HepG2 (cell line): ENCODE measurements around the gene STYXL1. TPM values are rescaled to one million over a fixed set of nuclear protein-coding genes. Genes with fewer than 3 reads are reported as not detected.

Source experiments
- ARNT2 ChIP-seq: sonication (generic); formaldehyde crosslinking; IDR thresholded peaks from 2 replicates; pipeline ENCODE4 v1.8.0; 2022; ENCODE audit warnings: mild to moderate bottlenecking, low read depth, missing genetic modification reagents, moderate library complexity
- ATM ChIP-seq: fragments of 450-650 bp; IDR thresholded peaks from 2 replicates; pipeline ENCODE4 v1.7.1; 2017; ENCODE audit warnings: mild to moderate bottlenecking, borderline replicate concordance
- KMT2A ChIP-seq: sonication (generic); formaldehyde crosslinking; IDR thresholded peaks from 2 replicates; pipeline ENCODE4 v1.4.0; 2020; ENCODE audit warnings: missing genetic modification reagents
- MED8 ChIP-seq: sonication (generic); formaldehyde crosslinking; IDR thresholded peaks from 2 replicates; pipeline ENCODE4 v1.8.1; 2023; ENCODE audit warnings: mild to moderate bottlenecking, missing genetic modification reagents; ENCODE audit not compliant: insufficient replicate concordance
- MIER2 ChIP-seq: IDR thresholded peaks from 2 replicates; pipeline ENCODE4 v1.6.1; 2016; ENCODE audit warnings: missing biosample characterization, missing genetic modification reagents
- POLR2AphosphoS5 ChIP-seq: IDR thresholded peaks from 2 replicates; pipeline ENCODE4 v1.6.1; 2012; ENCODE audit warnings: low read depth, low read length
- PPARG ChIP-seq: conservative IDR thresholded peaks from 2 replicates; pipeline ENCODE4 v1.6.1; 2016; ENCODE audit warnings: missing biosample characterization, missing genetic modification reagents
- SMARCC2 ChIP-seq: fragments of 450-650 bp; IDR thresholded peaks from 2 replicates; pipeline ENCODE4 v1.6.1; 2017; ENCODE audit warnings: antibody characterized with exemption, mild to moderate bottlenecking
- ZMYM2 ChIP-seq: sonication (generic); formaldehyde crosslinking; IDR thresholded peaks from 2 replicates; pipeline ENCODE4 v1.8.0; 2022; ENCODE audit warnings: mild to moderate bottlenecking, missing genetic modification reagents
- ZNF160 ChIP-seq: sonication (generic); formaldehyde crosslinking; IDR thresholded peaks from 2 replicates; pipeline ENCODE4 v1.8.0; 2022; ENCODE audit warnings: mild to moderate bottlenecking, inconsistent platforms, missing genetic modification reagents
- ZNF224 ChIP-seq: sonication (generic); formaldehyde crosslinking; IDR thresholded peaks from 2 replicates; pipeline ENCODE4 v1.5.0; 2020; ENCODE audit warnings: mild to moderate bottlenecking, missing genetic modification reagents
- ZNF850 ChIP-seq: sonication (generic); formaldehyde crosslinking; conservative IDR thresholded peaks from 2 replicates; pipeline ENCODE4 v1.9.0; 2021; ENCODE audit warnings: mild to moderate bottlenecking, missing genetic modification reagents
- polyA plus RNA-seq, 8 experiments: library from polyadenylated mRNA; depleted of rRNA in 3 of 8; stranded (reverse) in 7 of 8; unstranded in 1 of 8; fragments of >200 nt; fragmentation: Illumina TruSeq in 4 of 8; extraction: Trizol in 4 of 8; gene quantifications; 2 replicates each; pipeline versions ENCODE4 v1.2.1 to v1.2.3, GENCODE V29; 2011 to 2016; ENCODE audit warnings: low read depth in 4 of 8, missing spikeins in 1 of 8, mixed read lengths in 1 of 8; ENCODE audit not compliant: insufficient read depth in 1 of 8
- total RNA-seq, 5 experiments: library from RNA; depleted of rRNA; stranded (reverse); fragments of >200 nt; fragmentation: Illumina TruSeq; extraction: Trizol; gene quantifications; 2 replicates each; pipeline ENCODE4 v1.2.3, GENCODE V29; 2016; ENCODE audit warnings: low read depth in 1 of 5
- TF ChIP-seq, protein P1 (sequence below): sonication (generic); formaldehyde crosslinking; IDR thresholded peaks from 2 replicates; pipeline ENCODE4 v1.4.0; 2020; ENCODE audit warnings: mild to moderate bottlenecking, missing genetic modification reagents
- TF ChIP-seq, protein P2 (sequence below): sonication (generic); formaldehyde crosslinking; IDR thresholded peaks from 2 replicates; pipeline ENCODE4 v1.5.0; 2020; ENCODE audit warnings: missing genetic modification reagents, mild to moderate bottlenecking, borderline replicate concordance
- TF ChIP-seq, protein P3 (sequence below): sonication (generic); formaldehyde crosslinking; IDR thresholded peaks from 2 replicates; pipeline ENCODE4 v1.4.0; 2020; ENCODE audit warnings: low read depth, mild to moderate bottlenecking, missing genetic modification reagents
- TF ChIP-seq, protein P4 (sequence below): sonication (generic); formaldehyde crosslinking; conservative IDR thresholded peaks from 2 replicates; pipeline ENCODE4 v1.4.0; 2020; ENCODE audit warnings: missing genetic modification reagents

The STYXL1 gene
- total and polyA plus RNA-seq, 2 of the 13 experiments (the other 11 are each of a cell fraction or from before 2014, with no cell fraction given), result 23.9 to 38.3 TPM

DNA sequence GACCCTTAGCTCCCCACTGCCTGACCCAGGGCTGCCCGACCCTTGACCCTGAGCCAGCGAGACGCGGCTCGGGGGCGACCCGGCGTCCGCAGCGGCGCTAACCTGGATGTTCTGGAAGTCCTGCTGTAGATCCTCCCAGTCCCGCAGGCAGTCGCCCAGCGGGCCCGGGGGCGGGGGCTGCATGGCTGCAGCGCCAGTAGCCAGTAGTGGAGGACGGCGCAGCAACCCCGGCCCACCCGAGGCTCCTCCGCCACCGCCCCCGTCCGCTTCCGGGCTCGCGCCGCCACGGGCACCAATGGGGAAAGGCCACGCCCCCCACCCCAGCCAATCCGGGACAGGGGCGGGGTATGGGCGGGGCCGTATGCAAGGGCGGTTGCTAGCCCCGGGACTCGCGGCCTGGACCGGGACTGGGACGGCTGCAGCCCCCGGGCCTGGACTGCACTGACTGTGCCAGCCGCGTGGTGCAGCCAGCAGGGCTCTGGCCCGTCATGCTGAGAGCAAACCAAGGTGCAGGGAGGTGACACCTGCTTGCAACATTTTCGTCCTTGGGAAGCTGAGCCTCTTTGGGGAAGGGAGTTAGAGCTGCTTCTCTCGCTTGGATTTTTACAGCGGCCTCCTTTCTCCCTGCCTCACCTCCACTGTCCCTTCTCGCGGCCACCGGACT, 53.3 kb downstream of the STYXL1 start, which contains the start of gene TMEM120A (continued):
- TF ChIP-seq, protein P1, sequence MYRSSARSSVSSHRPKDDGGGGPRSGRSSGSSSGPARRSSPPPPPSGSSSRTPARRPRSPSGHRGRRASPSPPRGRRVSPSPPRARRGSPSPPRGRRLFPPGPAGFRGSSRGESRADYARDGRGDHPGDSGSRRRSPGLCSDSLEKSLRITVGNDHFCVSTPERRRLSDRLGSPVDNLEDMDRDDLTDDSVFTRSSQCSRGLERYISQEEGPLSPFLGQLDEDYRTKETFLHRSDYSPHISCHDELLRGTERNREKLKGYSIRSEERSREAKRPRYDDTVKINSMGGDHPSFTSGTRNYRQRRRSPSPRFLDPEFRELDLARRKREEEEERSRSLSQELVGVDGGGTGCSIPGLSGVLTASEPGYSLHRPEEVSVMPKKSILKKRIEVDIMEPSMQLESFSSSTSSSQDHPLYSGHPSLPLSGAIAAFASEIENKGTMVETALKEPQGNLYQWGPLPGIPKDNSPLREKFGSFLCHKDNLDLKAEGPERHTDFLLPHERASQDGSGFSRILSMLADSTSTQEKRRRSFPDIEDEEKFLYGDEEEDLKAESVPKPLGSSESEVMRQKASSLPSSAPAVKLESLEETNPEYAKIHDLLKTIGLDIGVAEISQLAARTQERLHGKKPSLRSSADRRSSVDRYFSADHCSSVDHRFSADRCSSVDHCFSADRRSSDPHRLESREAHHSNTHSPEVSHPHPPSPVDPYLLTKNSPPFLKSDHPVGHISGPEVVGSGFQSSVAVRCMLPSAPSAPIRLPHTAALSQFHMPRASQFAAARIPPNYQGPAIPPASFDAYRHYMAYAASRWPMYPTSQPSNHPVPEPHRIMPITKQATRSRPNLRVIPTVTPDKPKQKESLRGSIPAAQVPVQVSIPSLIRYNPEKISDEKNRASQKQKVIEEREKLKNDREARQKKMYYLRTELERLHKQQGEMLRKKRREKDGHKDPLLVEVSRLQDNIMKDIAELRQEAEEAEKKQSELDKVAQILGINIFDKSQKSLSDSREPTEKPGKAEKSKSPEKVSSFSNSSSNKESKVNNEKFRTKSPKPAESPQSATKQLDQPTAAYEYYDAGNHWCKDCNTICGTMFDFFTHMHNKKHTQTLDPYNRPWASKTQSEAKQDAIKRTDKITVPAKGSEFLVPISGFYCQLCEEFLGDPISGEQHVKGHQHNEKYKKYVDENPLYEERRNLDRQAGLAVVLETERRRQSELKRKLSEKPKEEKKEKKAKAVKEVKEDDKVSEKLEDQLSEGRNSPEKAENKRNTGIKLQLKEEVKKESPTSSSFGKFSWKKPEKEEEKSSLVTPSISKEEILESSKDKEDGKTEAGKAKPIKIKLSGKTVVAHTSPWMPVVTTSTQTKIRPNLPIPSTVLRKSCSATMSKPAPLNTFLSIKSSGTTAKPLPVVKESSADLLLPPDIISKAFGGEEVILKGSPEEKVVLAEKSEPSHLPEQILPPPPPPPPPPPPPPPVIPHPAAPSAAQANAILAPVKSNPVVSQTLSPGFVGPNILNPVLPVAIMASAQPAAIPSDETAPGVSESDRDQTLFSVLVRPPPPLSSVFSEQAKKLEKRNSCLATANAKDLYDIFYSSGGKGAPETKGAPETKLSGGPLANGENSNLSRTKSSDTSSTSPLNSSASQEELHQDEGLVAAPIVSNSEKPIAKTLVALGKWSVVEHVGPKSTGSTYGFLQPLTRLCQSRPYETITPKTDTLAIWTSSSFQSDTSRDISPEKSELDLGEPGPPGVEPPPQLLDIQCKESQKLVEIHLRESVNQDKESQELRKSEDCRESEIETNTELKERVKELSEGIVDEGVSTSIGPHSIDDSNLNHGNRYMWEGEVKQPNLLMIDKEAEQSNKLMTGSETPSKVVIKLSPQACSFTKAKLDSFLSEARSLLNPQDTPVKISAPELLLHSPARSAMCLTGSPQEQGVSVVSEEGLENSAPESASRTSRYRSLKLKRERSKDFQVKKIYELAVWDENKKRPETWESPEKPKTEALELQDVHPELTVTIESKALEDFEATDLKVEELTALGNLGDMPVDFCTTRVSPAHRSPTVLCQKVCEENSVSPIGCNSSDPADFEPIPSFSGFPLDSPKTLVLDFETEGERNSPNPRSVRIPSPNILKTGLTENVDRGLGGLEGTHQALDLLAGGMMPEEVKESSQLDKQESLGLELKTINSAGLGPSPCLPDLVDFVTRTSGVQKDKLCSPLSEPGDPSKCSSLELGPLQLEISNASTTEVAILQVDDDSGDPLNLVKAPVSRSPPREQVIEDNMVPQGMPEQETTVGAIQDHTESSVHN (CRISPR knock-in tag), result no peak
- TF ChIP-seq SMARCC2, result no peak
- TF ChIP-seq KMT2A (CRISPR knock-in tag), result 0 out of 2 replicates have a peak, but pooled peaks have one; percentile 17
- TF ChIP-seq ZMYM2 (CRISPR knock-in tag), result no peak
- TF ChIP-seq ATM, result no peak
- peak; percentile 36; the same call in 1 of the 2 replicates for TF ChIP-seq MIER2 (CRISPR knock-in tag)
- TF ChIP-seq ARNT2 (CRISPR knock-in tag), result peak; percentile 87
- TF ChIP-seq ZNF224 (CRISPR knock-in tag), result peak; percentile 81; the same call in 1 of the 2 replicates
- TF ChIP-seq MED8, result peak; percentile 70
- peak; percentile 82 for TF ChIP-seq POLR2AphosphoS5
- TF ChIP-seq, protein P2, sequence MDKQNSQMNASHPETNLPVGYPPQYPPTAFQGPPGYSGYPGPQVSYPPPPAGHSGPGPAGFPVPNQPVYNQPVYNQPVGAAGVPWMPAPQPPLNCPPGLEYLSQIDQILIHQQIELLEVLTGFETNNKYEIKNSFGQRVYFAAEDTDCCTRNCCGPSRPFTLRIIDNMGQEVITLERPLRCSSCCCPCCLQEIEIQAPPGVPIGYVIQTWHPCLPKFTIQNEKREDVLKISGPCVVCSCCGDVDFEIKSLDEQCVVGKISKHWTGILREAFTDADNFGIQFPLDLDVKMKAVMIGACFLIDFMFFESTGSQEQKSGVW (CRISPR knock-in tag), result no peak
- no peak for TF ChIP-seq ZNF850
- no peak for TF ChIP-seq PPARG (CRISPR knock-in tag)
- TF ChIP-seq ZNF160 (CRISPR knock-in tag), result peak; percentile 39; the same call in 1 of the 2 replicates
- TF ChIP-seq, protein P3, sequence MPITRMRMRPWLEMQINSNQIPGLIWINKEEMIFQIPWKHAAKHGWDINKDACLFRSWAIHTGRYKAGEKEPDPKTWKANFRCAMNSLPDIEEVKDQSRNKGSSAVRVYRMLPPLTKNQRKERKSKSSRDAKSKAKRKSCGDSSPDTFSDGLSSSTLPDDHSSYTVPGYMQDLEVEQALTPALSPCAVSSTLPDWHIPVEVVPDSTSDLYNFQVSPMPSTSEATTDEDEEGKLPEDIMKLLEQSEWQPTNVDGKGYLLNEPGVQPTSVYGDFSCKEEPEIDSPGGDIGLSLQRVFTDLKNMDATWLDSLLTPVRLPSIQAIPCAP (CRISPR knock-in tag), result no peak
- TF ChIP-seq, protein P4, sequence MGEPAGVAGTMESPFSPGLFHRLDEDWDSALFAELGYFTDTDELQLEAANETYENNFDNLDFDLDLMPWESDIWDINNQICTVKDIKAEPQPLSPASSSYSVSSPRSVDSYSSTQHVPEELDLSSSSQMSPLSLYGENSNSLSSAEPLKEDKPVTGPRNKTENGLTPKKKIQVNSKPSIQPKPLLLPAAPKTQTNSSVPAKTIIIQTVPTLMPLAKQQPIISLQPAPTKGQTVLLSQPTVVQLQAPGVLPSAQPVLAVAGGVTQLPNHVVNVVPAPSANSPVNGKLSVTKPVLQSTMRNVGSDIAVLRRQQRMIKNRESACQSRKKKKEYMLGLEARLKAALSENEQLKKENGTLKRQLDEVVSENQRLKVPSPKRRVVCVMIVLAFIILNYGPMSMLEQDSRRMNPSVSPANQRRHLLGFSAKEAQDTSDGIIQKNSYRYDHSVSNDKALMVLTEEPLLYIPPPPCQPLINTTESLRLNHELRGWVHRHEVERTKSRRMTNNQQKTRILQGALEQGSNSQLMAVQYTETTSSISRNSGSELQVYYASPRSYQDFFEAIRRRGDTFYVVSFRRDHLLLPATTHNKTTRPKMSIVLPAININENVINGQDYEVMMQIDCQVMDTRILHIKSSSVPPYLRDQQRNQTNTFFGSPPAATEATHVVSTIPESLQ, result no peak
